GM12891 (cell line): ENCODE results near the gene SOX10.

Experiments used
- POLR2A ChIP-seq: IDR thresholded peaks from 2 replicates; pipeline ENCODE4 v1.6.1; 2011; ENCODE audit warnings: low read depth, low read length, control low read depth
- POLR2AphosphoS5 ChIP-seq: IDR thresholded peaks from 2 replicates; pipeline ENCODE4 v1.6.1; 2011; ENCODE audit warnings: low read depth, low read length, control low read depth

GRCh38 chr22:37975153-37975552 is 9.2 kb downstream of the SOX10 start:
- TF ChIP-seq POLR2A, result no peak
- TF ChIP-seq POLR2AphosphoS5, result no peak
